ENCODE data around the gene COL6A1.

GRCh38 chr21:46021978-46022544 is 40.5 kb downstream of the COL6A1 start:
- TF ChIP-seq CTCF (conservative IDR thresholded peaks at IDR 0.05; ENCODE audit: low read length) (no peak), EZH2phosphoT487 (IDR thresholded peaks at IDR 0.05; ENCODE audit: borderline replicate concordance, low read depth, low read length) (no peak)
